ENCODE results near the gene DLG2.

DLG2 gene

DNA sequence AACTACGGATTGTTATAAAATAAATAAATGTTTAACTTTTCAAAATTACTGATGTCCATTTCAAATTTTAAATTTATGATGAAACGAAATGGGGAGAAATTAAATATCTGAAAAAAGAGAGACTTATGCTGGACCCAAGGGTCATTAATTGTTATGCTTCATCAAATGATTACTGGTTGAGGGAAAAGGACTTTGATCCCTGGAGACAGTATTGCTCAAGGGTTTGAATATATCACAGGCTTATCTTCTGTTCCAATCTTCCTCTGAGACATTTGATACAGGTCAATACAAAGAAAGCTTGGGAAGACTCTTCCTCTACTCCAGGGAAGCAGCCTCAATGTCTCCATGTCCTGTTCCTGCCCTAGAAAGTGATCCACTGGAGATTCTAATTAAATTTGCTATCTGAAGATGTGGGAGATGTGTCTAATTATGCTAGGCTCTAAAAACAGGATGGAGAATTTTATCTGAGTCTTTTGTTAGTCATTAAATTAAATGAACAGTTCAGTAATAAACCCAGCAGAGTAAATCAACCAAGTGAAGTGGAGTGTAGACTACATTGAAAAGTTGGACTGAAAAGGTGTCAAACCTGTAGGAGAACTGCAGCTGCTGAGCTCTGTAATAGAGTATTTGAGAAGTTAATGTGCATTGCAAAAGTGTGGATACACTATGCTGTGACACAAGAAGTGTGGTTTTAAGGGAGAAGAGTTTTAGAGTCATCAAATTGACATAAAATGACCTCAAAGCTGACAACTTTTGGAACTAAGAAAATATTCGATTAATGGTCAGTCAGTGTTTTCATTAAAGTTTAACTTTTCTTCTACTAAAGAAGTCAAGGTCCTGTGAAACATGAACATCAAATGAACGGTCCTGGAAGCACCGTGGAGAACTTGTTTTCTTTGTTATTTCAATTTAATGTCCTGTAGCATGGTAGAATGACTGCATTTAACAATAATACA lies 1717.3 kb downstream of the DLG2 start:
- no peak overlapping the region for H3K4me2 ChIP-seq (ENCODE audit: low read length)
- H3K9me3 ChIP-seq (replicated peaks; ENCODE audit: low read length): no peaks in the 10 kb centered on the region
- H3K27me3 ChIP-seq (ENCODE audit: control insufficient read depth, insufficient read depth, low read length): no peaks in the 10 kb centered on the region
- H3K36me3 ChIP-seq (ENCODE audit: insufficient read depth, low read length): no peaks in the 10 kb centered on the region
- H3K4me3 ChIP-seq (ENCODE audit: low read length): no peak overlapping the region
- H3K9ac ChIP-seq (ENCODE audit: low read depth, low read length): no peak overlapping the region
- no peaks in the 10 kb centered on the region for H3K4me1 ChIP-seq (ENCODE audit: control insufficient read depth, insufficient read depth, low read length)

DNA sequence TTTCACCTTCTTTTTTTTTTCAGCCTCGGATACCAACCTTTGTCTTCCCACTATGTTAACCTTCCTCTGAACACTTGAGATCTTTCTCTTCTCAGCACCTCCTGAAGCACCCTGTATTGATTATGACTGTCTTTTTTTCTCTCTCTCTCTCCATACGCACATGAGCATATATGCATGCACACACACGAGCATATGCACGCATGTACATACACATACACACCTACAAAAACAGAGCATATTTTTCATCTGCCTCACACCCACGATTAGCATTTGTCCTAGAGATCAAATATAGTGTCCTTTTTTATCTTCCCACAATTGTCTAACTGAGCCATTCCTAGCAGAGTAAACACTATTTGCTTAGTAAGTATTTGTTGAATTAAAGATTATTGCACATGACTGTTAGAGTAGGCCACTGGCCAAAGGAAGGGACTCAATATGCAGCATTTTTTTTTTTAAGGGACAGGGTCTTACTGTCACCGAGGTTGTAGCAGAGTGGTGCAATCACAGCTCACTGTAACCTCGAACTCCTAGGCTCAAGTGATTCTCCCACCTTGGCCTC lies 1718.8 kb downstream of the DLG2 start:
- H3K4me1 ChIP-seq (ENCODE audit: control insufficient read depth, insufficient read depth, low read length): no peaks in the 10 kb centered on the region
- no peaks in the 10 kb centered on the region for H3K36me3 ChIP-seq (ENCODE audit: insufficient read depth, low read length)
- H3K9me3 ChIP-seq (replicated peaks; ENCODE audit: low read length): no peaks in the 10 kb centered on the region
- H3K9ac ChIP-seq (ENCODE audit: low read depth, low read length): no peak overlapping the region
- no peak overlapping the region for H3K4me2 ChIP-seq (ENCODE audit: low read length)
- H3K27me3 ChIP-seq (ENCODE audit: control insufficient read depth, insufficient read depth, low read length): no peaks in the 10 kb centered on the region
- H3K4me3 ChIP-seq (ENCODE audit: low read length): no peak overlapping the region

GRCh38 chr11:83895516-83895915 lies 1731.6 kb downstream of the DLG2 start:
- no peaks in the 10 kb centered on the region for H3K9me3 ChIP-seq (replicated peaks; ENCODE audit: low read length)
- H3K4me3 ChIP-seq (ENCODE audit: low read length): no peak overlapping the region
- H3K4me2 ChIP-seq (ENCODE audit: low read length): no peak overlapping the region
- no peak overlapping the region for H3K9ac ChIP-seq (ENCODE audit: low read depth, low read length)
- no peaks in the 10 kb centered on the region for H3K4me1 ChIP-seq (ENCODE audit: control insufficient read depth, insufficient read depth, low read length)
- no peaks in the 10 kb centered on the region for H3K27me3 ChIP-seq (ENCODE audit: control insufficient read depth, insufficient read depth, low read length)
- H3K36me3 ChIP-seq (ENCODE audit: insufficient read depth, low read length): no peaks in the 10 kb centered on the region

DNA sequence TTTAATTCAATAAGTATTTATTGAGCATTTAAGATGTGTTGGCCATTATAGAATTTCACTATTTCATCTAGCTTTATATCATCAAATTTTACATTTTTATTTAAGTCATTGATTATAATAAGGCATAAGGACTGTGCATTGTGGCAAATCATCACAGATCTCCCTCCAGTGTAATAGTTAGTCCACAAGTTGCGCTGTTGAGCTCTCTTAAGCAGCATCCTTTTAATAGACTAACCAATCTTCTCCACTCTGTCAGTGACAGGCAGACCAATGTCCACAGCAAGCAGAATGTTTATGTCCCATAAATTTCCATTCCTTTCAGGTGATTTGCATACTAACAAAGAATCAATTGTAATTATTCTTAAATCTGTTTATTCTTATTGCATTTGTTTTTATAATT lies 1745.7 kb downstream of the DLG2 start:
- Histone ChIP-seq H3K4me2 (ENCODE audit: low read length) (no peak overlapping the region), H3K36me3 (ENCODE audit: insufficient read depth, low read length) (no peaks in the 10 kb centered on the region), H3K9ac (ENCODE audit: low read depth, low read length) (no peak overlapping the region), H3K4me1 (ENCODE audit: control insufficient read depth, insufficient read depth, low read length) (no peaks in the 10 kb centered on the region), H3K9me3 (replicated peaks; ENCODE audit: low read length) (no peaks in the 10 kb centered on the region), H3K4me3 (ENCODE audit: low read length) (no peak overlapping the region), H3K27me3 (ENCODE audit: control insufficient read depth, insufficient read depth, low read length) (no peaks in the 10 kb centered on the region)

GRCh38 chr11:83871054-83871453 lies 1756.1 kb downstream of the DLG2 start:
- Histone ChIP-seq H3K9ac (ENCODE audit: low read depth, low read length) (no peak overlapping the region), H3K36me3 (ENCODE audit: insufficient read depth, low read length) (no peaks in the 10 kb centered on the region), H3K27me3 (ENCODE audit: control insufficient read depth, insufficient read depth, low read length) (no peaks in the 10 kb centered on the region), H3K9me3 (replicated peaks; ENCODE audit: low read length) (no peaks in the 10 kb centered on the region), H3K4me2 (ENCODE audit: low read length) (no peak overlapping the region), H3K4me3 (ENCODE audit: low read length) (no peak overlapping the region), H3K4me1 (ENCODE audit: control insufficient read depth, insufficient read depth, low read length) (peaks cover 1% of the 10 kb centered on the region)

DNA sequence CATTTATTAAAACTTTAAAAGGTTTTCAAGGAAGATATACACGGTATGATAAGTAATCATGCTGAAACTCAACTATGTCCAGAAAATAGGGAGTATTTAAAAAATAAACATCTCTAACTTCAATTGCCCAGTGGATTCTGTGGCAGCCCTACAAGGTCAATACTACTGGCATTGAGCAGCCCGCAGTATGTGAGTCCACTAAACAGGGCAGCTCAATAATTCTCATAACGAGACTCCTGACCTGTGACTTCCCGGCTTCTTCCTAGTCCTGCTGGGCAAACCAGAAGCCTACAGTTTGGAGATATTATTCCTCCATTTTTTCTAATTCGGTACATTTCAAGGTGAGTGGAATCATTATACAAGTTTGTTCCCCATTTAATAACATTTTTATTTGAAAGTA lies 1760.5 kb downstream of the DLG2 start:
- Histone ChIP-seq H3K4me1 (ENCODE audit: control insufficient read depth, insufficient read depth, low read length) (peaks cover 5% of the 10 kb centered on the region), H3K9me3 (replicated peaks; ENCODE audit: low read length) (no peaks in the 10 kb centered on the region), H3K9ac (ENCODE audit: low read depth, low read length) (no peak overlapping the region), H3K27me3 (ENCODE audit: control insufficient read depth, insufficient read depth, low read length) (no peaks in the 10 kb centered on the region), H3K4me2 (ENCODE audit: low read length) (no peak overlapping the region), H3K4me3 (ENCODE audit: low read length) (no peak overlapping the region), H3K36me3 (ENCODE audit: insufficient read depth, low read length) (no peaks in the 10 kb centered on the region)

GRCh38 chr11:83865636-83866461 lies 1761.3 kb downstream of the DLG2 start:
- H3K4me2 ChIP-seq (ENCODE audit: low read length): no peak overlapping the region
- H3K27me3 ChIP-seq (ENCODE audit: control insufficient read depth, insufficient read depth, low read length): no peaks in the 10 kb centered on the region
- H3K4me1 ChIP-seq (ENCODE audit: control insufficient read depth, insufficient read depth, low read length): peaks cover 5% of the 10 kb centered on the region
- H3K9ac ChIP-seq (ENCODE audit: low read depth, low read length): no peak overlapping the region
- H3K4me3 ChIP-seq (ENCODE audit: low read length): no peak overlapping the region
- no peaks in the 10 kb centered on the region for H3K36me3 ChIP-seq (ENCODE audit: insufficient read depth, low read length)
- no peaks in the 10 kb centered on the region for H3K9me3 ChIP-seq (replicated peaks; ENCODE audit: low read length)

GRCh38 chr11:83864412-83865057 lies 1762.6 kb downstream of the DLG2 start:
- no peak overlapping the region for H3K4me3 ChIP-seq (ENCODE audit: low read length)
- no peaks in the 10 kb centered on the region for H3K9me3 ChIP-seq (replicated peaks; ENCODE audit: low read length)
- no peak overlapping the region for H3K9ac ChIP-seq (ENCODE audit: low read depth, low read length)
- no peaks in the 10 kb centered on the region for H3K36me3 ChIP-seq (ENCODE audit: insufficient read depth, low read length)
- no peak overlapping the region for H3K4me2 ChIP-seq (ENCODE audit: low read length)
- H3K4me1 ChIP-seq (ENCODE audit: control insufficient read depth, insufficient read depth, low read length): peaks cover 5% of the 10 kb centered on the region
- H3K27me3 ChIP-seq (ENCODE audit: control insufficient read depth, insufficient read depth, low read length): no peaks in the 10 kb centered on the region

DNA sequence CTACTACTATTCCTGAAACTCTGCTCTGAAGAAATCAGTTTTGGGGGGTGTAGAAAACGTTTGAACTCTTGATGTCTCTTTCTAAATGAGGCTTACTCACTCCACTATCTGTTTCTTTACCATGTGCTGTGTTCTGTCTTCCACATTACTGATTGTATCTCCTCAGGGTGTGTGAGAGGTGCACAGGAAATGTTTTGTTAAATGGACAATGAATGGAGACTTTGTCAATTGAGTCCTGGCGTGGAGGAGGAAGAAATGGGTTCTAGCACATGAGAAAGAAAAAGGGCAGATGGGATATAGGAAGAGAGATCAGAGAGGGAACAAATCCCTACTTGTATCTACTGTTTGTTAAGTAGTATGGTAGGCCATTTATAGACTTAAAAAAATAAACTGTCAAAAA lies 1763.9 kb downstream of the DLG2 start:
- Histone ChIP-seq H3K9me3 (replicated peaks; ENCODE audit: low read length) (no peaks in the 10 kb centered on the region), H3K27me3 (ENCODE audit: control insufficient read depth, insufficient read depth, low read length) (no peaks in the 10 kb centered on the region)

GRCh38 chr11:83862691-83863090 lies 1764.5 kb downstream of the DLG2 start:
- no peaks in the 10 kb centered on the region for H3K27me3 ChIP-seq (ENCODE audit: control insufficient read depth, insufficient read depth, low read length)
- H3K9ac ChIP-seq (ENCODE audit: low read depth, low read length): no peak overlapping the region
- no peaks in the 10 kb centered on the region for H3K36me3 ChIP-seq (ENCODE audit: insufficient read depth, low read length)

More for the DNA sequence above, 1763.9 kb downstream of the DLG2 start:
- H3K4me2 ChIP-seq (ENCODE audit: low read length): no peak overlapping the region
- peaks cover 5% of the 10 kb centered on the region for H3K4me1 ChIP-seq (ENCODE audit: control insufficient read depth, insufficient read depth, low read length)
- H3K9ac ChIP-seq (ENCODE audit: low read depth, low read length): no peak overlapping the region
- H3K4me3 ChIP-seq (ENCODE audit: low read length): no peak overlapping the region
- H3K36me3 ChIP-seq (ENCODE audit: insufficient read depth, low read length): no peaks in the 10 kb centered on the region

DNA sequence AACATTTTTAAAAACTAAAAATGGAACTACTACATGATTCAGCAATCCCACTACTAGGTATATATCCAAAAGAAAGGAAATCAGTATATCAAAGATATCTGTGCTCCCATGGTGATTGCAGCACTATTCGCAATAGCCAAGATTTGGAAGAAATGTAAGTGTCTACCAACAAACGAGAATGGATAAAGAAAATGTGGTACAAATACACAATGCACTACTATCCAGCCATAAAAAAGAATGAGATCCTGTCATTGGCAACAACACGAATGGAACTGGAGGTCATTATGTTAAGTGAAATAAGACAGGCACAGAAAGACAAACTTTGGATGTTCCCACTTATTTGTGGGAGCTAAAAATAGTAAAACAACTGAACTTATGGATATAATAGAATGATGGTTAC lies 1765.1 kb downstream of the DLG2 start:
- no peak overlapping the region for H3K4me2 ChIP-seq (ENCODE audit: low read length)
- no peaks in the 10 kb centered on the region for H3K27me3 ChIP-seq (ENCODE audit: control insufficient read depth, insufficient read depth, low read length)
- H3K4me1 ChIP-seq (ENCODE audit: control insufficient read depth, insufficient read depth, low read length): peaks cover 5% of the 10 kb centered on the region
- no peaks in the 10 kb centered on the region for H3K36me3 ChIP-seq (ENCODE audit: insufficient read depth, low read length)
- no peak overlapping the region for H3K9ac ChIP-seq (ENCODE audit: low read depth, low read length)
- H3K9me3 ChIP-seq (replicated peaks; ENCODE audit: low read length): no peaks in the 10 kb centered on the region
- no peak overlapping the region for H3K4me3 ChIP-seq (ENCODE audit: low read length)

More at GRCh38 chr11:83862691-83863090, 1764.5 kb downstream of the DLG2 start:
- Histone ChIP-seq H3K4me3 (ENCODE audit: low read length) (no peak overlapping the region), H3K9me3 (replicated peaks; ENCODE audit: low read length) (no peaks in the 10 kb centered on the region), H3K4me2 (ENCODE audit: low read length) (no peak overlapping the region), H3K4me1 (ENCODE audit: control insufficient read depth, insufficient read depth, low read length) (peaks cover 5% of the 10 kb centered on the region)

All from skeletal muscle satellite cell (primary cell).